BE2C (cell line): ENCODE measurements around the gene ZNF699.
"Not testable (repeated sequence)": the region's sequence is repeated elsewhere in the genome, so short reads cannot be mapped to it uniquely, and the experiment has no call there.

Source experiments
- DNase-seq: peaks from one replicate; pipeline ENCODE4 v3.0.0-alpha.2; 2020
- H3K27me3 ChIP-seq: fragments of 250-450 bp; sonication (Bioruptor Pico); 2 replicates; pipeline ENCODE4 v1.5.1; 2020; ENCODE audit warnings: mild to moderate bottlenecking
- H3K36me3 ChIP-seq: fragments of 250-450 bp; sonication (Bioruptor Pico); 2 replicates; pipeline ENCODE4 v1.5.1; 2020; ENCODE audit warnings: mild to moderate bottlenecking
- H3K4me1 ChIP-seq: fragments of 250-450 bp; sonication (Bioruptor Pico); 2 replicates; pipeline ENCODE4 v1.5.1; 2020
- H3K4me3 ChIP-seq: 2 replicates; pipeline ENCODE4 v1.5.1; 2011; ENCODE audit warnings: low read depth, low read length
- H3K9me3 ChIP-seq: fragments of 250-450 bp; sonication (Bioruptor Pico); 2 replicates; pipeline ENCODE4 v1.5.1; 2020
- TF ChIP-seq, protein P1 (sequence below): IDR thresholded peaks from 2 replicates; pipeline ENCODE4 v1.5.1; 2012; ENCODE audit warnings: mild to moderate bottlenecking, low read depth, low read length

Gene ZNF699

DNA sequence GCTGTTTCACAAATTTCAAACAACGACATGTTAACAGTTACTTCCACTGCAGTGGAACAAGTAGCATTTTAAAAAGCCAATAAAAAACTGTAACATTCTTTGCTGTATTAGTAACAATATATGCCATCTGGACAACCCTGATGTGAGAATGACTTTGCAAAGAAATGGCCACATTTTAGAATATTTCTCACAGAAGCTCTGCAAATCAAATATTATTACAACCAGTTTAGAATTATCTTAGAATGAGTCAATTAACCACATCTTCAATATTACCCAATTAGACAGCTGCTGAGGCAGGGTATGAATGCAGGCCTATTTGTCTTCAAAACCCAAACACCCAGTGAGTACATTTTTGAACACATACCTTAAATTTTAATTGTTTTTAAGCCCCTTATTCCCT lies 3.2 kb downstream of the ZNF699 start:
- no peaks in the 10 kb centered on the region for H3K9me3 ChIP-seq
- no peak for DNase-seq
- peaks cover under 1% of the 10 kb centered on the region; the same call in 1 of the 2 replicates for H3K36me3 ChIP-seq
- H3K4me1 ChIP-seq, result no peaks in the 10 kb centered on the region
- TF ChIP-seq, protein P1, sequence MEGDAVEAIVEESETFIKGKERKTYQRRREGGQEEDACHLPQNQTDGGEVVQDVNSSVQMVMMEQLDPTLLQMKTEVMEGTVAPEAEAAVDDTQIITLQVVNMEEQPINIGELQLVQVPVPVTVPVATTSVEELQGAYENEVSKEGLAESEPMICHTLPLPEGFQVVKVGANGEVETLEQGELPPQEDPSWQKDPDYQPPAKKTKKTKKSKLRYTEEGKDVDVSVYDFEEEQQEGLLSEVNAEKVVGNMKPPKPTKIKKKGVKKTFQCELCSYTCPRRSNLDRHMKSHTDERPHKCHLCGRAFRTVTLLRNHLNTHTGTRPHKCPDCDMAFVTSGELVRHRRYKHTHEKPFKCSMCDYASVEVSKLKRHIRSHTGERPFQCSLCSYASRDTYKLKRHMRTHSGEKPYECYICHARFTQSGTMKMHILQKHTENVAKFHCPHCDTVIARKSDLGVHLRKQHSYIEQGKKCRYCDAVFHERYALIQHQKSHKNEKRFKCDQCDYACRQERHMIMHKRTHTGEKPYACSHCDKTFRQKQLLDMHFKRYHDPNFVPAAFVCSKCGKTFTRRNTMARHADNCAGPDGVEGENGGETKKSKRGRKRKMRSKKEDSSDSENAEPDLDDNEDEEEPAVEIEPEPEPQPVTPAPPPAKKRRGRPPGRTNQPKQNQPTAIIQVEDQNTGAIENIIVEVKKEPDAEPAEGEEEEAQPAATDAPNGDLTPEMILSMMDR, result no peak
- no peaks in the 10 kb centered on the region for H3K27me3 ChIP-seq
- H3K4me3 ChIP-seq, result no peak overlapping the region

GRCh38 chr19:9296336-9296735 lies 13.3 kb downstream of the ZNF699 start:
- H3K4me3 ChIP-seq, result no peak overlapping the region
- H3K9me3 ChIP-seq, result peaks cover 6% of the 10 kb centered on the region
- peaks cover 6% of the 10 kb centered on the region; the same call in 1 of the 2 replicates for H3K36me3 ChIP-seq
- DNase-seq, result no peak
- TF ChIP-seq, protein P1, result no peak
- no peaks in the 10 kb centered on the region for H3K4me1 ChIP-seq
- H3K27me3 ChIP-seq, result no peaks in the 10 kb centered on the region

GRCh38 chr19:9295411-9295849 lies 14.2 kb downstream of the ZNF699 start:
- Histone ChIP-seq H3K4me1 (no peaks in the 10 kb centered on the region), H3K9me3 (peaks cover 6% of the 10 kb centered on the region), H3K27me3 (no peaks in the 10 kb centered on the region), H3K4me3 (no peak overlapping the region), H3K36me3 (peaks cover 1% of the 10 kb centered on the region; the same call in 1 of the 2 replicates)
- TF ChIP-seq, protein P1, result no peak
- no peak for DNase-seq

DNA sequence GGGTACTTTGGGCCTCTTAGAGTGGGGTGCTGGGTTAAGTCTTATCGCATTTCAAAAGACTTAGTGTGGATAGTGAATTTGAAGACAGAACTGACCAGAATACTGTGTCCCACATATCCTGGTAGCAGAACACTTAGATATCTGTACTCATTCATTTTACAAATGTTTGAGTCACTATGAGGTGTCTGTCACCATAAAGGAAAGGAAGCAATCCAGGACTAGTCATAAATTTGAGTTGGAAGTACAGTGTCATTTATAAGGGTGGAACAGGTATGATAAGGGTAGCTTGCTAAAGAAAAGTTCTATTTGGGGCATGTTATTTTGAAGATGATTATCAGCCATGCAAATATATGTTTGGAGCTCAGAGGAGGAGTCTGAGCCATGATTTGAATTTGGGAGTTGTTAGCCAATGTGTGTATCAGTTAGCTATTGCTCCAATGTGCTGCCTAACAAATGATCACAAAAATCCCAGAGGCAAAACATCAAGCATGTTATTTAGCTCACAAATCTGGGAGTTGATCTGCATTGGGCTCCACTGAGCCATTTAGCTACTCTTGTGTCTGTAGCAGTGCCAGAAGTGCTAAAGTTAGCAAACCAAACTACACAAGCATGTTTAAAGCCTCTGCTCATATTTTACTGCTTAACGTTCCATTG lies 20.3 kb downstream of the ZNF699 start:
- Histone ChIP-seq H3K4me1 (no peaks in the 10 kb centered on the region), H3K36me3 (no peaks in the 10 kb centered on the region), H3K4me3 (no peak overlapping the region), H3K27me3 (no peaks in the 10 kb centered on the region), H3K9me3 (no peaks in the 10 kb centered on the region)
- TF ChIP-seq, protein P1, result no peak
- no peak for DNase-seq

DNA sequence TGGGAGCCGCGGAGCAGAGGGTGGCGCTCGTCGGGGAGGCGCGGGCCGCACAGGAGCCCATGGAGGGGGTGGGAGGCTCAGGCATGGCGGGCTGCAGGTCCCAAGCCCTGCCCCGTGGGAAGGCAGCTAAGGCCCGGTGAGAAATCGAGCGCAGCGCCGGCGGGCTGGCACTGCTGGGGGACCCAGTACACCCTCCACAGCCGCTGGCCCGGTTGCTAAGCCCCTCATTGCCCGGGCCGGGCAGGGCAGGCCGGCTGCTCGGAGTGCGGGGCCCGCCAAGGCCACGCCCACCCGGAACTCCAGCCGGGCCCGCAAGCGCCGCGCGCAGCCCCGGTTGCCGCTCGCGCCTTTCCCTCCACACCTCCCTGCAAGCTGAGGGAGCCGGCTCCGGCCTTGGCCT lies 26.2 kb downstream of the ZNF699 start:
- not testable (repeated sequence) for H3K4me3 ChIP-seq, H3K36me3 ChIP-seq, H3K4me1 ChIP-seq, DNase-seq, H3K9me3 ChIP-seq, H3K27me3 ChIP-seq

- no peaks in the 10 kb centered on the region; the same call in 1 of the 2 replicates for H3K9me3 ChIP-seq
- no peak for DNase-seq
- no peaks in the 10 kb centered on the region for H3K4me1 ChIP-seq
- no peak overlapping the region for H3K4me3 ChIP-seq
- TF ChIP-seq, protein P1, result no peak
- no peaks in the 10 kb centered on the region for H3K27me3 ChIP-seq
- H3K36me3 ChIP-seq, result no peaks in the 10 kb centered on the region
Measured at GRCh38 chr19:9251236-9251635, 58.4 kb downstream of the ZNF699 start.
